ENCODE data around the gene SIL1.
"Not testable (repeated sequence)": the region's sequence is repeated elsewhere in the genome, so short reads cannot be mapped to it uniquely, and the experiment has no call there.

The SIL1 gene

DNA sequence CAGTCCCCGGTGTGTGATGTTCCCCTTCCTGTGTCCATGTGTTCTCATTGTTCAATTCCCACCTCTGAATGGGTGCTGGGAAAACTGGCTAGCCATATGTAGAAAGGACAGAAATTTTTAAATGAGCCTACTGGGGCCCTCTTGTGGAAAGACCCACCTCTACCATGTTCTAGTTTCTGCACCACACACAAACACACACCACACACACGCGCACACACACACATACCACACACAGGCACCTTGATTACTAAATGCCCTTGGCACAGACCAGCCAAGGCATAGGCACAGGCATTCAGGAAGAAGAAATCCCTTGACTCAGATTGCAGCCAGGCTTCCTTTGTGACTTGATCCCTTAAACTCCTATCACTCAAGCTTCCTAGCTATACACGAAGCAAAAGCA lies 60.5 kb downstream of the SIL1 start:
- DNase-seq: peak; percentile 2

GRCh38 chr5:139134906-139135305 lies 63.3 kb downstream of the SIL1 start:
- DNase-seq: no peak

DNA sequence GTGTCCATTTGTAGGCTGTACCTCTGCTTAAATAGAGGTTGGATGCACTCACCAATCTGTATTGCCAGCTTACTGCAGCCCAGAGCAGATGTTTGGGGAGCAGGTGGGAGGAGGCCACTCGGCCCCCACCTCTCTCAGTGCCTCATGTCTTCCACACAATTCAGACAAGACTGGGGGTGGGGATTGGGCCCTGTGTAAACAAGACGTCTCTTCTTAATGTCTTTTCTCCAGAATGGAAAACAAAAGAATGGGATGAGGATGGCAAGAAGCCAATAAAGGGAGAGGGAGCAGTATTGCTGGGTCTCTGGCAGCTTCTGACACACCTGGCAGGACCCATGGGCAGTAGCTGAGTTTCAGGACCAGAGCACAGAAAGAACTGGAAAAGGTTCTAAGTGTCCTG lies 64.9 kb downstream of the SIL1 start:
- DNase-seq: no peak

DNA sequence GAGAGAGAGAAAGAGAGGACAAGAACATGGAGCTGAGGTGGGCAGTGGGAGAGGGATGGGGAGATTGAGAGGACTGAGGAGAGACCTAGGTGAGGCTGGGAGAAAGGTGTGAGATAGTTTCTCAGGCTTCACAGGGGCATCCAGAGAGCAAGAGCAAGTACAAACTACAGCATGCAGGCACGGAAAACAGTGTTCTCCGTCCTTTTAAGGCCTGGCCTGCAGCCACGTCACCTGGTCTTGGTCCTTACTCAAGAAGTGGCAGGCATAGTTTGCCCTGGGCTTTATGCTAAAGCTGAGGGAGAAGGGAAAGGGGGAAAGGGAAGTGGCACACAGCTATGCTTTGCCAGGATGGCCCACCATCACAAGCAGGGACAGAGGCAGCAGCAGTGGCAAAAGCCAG lies 65.7 kb downstream of the SIL1 start:
- DNase-seq: no peak

- DNase-seq: no peak
Measured at GRCh38 chr5:139131921-139132432, 66.2 kb downstream of the SIL1 start.

GRCh38 chr5:139131465-139131864 lies 66.7 kb downstream of the SIL1 start:
- no peak for DNase-seq

- no peak for DNase-seq
Measured at GRCh38 chr5:139131062-139131461, 67.1 kb downstream of the SIL1 start.

GRCh38 chr5:139130214-139130613 lies 68.0 kb downstream of the SIL1 start:
- no peak for DNase-seq

GRCh38 chr5:139126711-139127111 lies 71.5 kb downstream of the SIL1 start:
- no peak for DNase-seq

GRCh38 chr5:139125991-139126390 lies 72.2 kb downstream of the SIL1 start:
- no peak for DNase-seq

DNA sequence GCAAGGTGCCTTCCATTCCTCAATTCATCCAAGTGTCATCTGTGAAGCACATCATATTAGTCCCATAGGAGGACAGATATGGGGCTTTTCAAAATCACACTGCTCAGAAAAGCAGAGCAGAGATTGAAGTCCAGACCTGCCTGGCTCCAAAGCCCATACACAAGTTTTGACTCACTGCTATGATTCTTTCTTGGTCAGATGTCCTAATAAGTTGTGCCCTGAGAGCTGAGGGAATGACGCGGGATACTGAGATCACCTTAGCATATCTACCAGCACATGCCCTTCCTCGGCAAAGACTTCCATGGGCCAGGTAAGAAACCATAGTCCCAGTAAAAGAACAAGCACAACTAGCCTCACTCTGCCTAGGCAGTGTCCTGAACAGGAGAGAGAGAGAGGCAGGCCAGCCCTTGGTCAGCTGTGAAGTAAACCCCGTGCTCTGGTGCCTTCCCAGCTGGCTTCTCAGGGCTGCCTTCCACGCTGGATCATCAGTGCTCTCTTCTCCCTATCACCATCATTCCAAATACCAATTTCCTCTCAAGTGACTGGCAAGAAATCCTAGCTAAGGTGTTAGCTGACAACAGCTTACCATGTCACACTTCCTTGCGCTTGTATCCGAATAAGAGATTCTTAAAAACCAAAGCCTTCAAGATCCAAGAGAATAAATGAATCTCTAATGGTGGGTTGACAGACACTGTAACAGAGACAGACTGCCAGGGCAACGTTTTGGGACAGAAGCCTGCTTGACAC lies 73.2 kb downstream of the SIL1 start:
- no peak for DNase-seq

GRCh38 chr5:139121120-139121519 lies 77.0 kb downstream of the SIL1 start:
- DNase-seq: no peak

GRCh38 chr5:139120521-139120920 lies 77.6 kb downstream of the SIL1 start:
- no peak for DNase-seq

GRCh38 chr5:139118804-139119203 lies 79.4 kb downstream of the SIL1 start:
- DNase-seq: no peak

DNA sequence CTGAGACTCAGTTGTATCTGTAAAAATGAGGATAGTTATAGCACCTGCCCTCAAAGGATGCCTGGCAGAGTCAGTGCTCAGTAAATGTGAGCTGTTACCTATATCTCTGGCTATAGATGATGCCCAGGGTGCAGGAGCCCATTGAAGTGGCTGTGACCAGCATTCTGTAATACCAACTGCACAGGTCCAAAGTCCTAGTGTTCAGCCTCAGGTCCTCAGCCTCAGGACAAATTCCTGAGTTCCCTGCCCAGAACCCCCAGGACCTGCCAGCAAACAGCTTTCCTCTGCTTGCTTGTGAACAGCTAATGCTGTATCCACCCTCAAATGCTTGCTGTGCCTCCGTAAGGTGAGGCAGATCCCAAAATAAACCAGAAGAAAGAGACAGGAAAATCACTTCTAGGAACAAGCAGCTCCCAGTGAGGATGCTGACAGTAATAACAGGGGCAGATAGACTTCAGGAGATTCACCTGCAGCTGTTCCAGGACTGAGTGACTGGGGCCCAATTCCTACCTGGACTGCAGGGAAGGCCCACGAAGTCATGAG lies 80.8 kb downstream of the SIL1 start:
- no peak for DNase-seq

- DNase-seq: no peak
Measured at GRCh38 chr5:139116100-139116655, 82.0 kb downstream of the SIL1 start.

- no peak for DNase-seq
Measured at GRCh38 chr5:139113892-139114291, 84.3 kb downstream of the SIL1 start.

GRCh38 chr5:139112362-139112761 lies 85.8 kb downstream of the SIL1 start:
- DNase-seq: not testable (repeated sequence)

- no peak for DNase-seq
Measured at GRCh38 chr5:139110526-139111168, 87.5 kb downstream of the SIL1 start.

DNA sequence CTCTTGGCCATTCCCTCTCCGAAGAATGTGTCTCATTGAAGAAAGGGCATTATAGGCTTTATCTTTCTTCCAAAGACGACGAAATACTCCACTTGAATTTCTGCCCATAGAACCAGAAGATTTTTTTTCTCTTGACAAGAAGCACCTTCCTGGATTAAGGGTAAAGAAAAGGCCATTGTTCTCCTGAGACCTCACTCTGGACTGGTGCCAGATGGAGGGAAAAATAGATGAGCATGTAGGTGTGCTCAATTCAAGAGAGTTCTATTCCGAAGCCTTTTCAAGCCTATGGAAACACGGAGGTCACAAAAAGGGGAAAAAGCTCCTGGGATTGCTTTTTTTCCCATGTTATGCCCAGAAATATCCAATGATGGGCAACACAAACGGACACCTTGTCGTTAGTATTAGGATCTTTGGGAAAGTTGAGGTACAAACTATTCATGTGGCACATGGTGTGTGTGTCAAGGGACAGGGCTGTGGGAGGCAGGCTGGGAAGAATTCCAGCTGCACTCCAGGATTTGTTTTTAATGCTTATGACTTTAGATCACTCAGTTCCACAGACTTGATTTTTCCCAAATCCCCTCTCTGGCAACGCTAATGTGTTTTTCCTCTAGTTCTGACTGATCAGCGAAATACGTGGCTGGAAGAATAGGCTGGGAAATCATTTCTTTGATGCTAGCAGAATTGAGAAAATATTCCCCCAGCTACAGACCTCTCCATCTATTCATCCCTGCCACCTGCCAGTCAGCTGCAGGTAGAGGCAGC lies 89.9 kb downstream of the SIL1 start:
- DNase-seq: no peak

DNA sequence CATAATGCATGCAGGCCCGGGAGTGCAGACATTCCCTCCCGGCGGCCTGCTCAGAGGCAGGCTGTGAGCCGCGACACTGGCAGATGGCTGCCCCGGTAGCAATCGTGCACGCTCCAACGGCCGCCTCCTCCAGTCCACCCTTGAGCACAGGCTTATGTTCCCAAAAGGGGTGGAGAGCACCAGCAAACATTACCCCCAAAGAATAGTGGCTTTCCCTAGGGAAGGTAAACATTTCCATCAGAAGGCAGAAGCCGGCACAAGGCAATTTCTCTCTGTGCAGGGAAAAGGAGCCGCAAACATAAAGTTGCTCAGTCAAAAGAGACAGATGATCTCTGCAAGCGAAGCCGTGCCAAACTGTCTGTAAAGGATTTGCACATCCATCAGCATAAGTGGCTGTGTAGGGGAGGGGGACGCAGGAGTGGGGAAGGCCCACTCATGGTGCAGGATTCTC lies 92.5 kb downstream of the SIL1 start:
- no peak for DNase-seq

GRCh38 chr5:139104577-139105276 lies 93.4 kb downstream of the SIL1 start:
- DNase-seq: no peak

Data from CD4-positive, alpha-beta T cell treated with Interleukin-21 for 1 hour (primary cell).